Measurements from ENCODE around the gene ARSI.

Gene ARSI

DNA sequence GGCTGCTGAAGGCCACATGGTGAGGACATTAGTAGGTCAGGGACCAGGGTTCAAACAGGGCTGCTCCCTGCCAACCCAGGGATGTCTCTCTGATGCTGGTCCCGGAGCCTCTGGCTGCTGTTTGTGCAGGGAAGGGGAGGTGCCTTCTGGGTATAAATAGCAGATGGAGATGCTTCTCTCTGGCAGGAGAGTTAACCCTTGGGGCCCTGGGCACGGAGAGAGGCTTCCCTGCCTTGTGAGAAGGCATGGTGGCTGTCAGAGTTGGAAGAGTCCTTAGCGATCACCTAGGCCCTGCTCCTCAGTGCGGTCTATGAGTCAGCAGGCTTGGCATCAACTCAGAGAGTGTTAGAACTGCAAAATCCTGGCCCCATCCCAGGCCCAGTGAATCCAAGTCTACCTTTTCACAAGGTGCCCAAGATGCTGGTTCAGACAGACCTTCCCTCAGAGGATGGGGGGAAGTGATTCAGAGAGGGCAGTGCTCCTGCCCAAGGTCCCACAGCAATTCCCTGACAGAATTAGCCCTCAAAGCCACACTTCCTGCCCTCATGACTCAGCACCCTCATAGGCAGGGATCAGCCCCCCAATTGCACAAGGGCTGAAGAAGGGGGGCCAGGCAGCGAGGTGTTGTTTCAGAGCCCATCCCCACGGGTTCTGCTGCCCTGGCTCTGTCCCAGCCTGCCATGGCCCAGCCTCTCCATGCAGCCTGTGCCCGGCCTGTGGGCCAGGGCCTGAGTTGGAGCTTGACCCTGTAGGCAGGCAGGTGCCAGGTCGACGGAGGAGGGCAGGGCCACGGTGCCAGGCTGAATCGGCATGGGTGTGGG is 38.7 kb downstream of the ARSI start:
- H3K4me3 ChIP-seq (ENCODE audit: low read depth, low read length) = no peak overlapping the region
- DNase-seq (ENCODE audit: low read depth) = no peak
- TF ChIP-seq, protein P1, sequence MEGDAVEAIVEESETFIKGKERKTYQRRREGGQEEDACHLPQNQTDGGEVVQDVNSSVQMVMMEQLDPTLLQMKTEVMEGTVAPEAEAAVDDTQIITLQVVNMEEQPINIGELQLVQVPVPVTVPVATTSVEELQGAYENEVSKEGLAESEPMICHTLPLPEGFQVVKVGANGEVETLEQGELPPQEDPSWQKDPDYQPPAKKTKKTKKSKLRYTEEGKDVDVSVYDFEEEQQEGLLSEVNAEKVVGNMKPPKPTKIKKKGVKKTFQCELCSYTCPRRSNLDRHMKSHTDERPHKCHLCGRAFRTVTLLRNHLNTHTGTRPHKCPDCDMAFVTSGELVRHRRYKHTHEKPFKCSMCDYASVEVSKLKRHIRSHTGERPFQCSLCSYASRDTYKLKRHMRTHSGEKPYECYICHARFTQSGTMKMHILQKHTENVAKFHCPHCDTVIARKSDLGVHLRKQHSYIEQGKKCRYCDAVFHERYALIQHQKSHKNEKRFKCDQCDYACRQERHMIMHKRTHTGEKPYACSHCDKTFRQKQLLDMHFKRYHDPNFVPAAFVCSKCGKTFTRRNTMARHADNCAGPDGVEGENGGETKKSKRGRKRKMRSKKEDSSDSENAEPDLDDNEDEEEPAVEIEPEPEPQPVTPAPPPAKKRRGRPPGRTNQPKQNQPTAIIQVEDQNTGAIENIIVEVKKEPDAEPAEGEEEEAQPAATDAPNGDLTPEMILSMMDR (IDR thresholded peaks at IDR 0.05; ENCODE audit: low read depth, low read length, missing control alignments) = no peak

DNA sequence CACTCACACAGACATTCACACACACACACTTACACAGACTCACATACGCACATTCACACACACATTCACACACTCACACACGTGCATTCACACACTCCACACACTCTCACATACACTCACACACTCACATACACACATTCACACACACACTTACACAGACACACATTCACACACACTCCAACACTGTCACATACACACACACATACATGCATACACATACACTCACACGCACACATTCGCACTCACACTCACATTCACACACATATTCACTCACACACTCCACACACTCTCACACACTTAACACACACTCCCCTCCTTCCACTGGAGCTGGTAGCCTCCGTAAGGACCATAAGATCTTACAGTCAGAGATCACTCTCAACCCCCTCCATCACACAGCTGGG is 39.3 kb downstream of the ARSI start:
- no peak overlapping the region for H3K4me3 ChIP-seq (ENCODE audit: low read depth, low read length)
- no peak for DNase-seq (ENCODE audit: low read depth)
- TF ChIP-seq, protein P1 (IDR thresholded peaks at IDR 0.05; ENCODE audit: low read depth, low read length, missing control alignments) = no peak

DNA sequence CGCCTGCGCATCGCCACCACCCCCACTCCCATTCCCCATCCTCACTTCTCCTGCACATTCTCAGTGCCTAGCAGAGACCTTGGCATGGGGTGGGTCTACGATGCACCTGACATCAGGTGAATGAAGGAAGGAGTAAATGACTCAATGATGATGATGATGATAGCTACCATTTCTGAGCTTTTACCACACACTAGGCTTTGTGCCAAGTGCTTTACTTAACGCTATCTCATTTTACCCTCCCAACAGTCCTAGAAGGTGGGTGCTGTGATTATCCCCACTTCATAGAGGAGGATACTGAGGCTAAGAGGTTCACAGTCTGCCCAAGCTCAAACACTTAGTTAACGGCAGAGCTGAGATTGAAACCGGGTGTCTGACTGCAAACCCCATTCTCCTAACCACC is 40.2 kb downstream of the ARSI start:
- TF ChIP-seq, protein P1 (IDR thresholded peaks at IDR 0.05; ENCODE audit: low read depth, low read length, missing control alignments) = no peak
- DNase-seq (ENCODE audit: low read depth) = no peak
- no peak overlapping the region for H3K4me3 ChIP-seq (ENCODE audit: low read depth, low read length)

DNA sequence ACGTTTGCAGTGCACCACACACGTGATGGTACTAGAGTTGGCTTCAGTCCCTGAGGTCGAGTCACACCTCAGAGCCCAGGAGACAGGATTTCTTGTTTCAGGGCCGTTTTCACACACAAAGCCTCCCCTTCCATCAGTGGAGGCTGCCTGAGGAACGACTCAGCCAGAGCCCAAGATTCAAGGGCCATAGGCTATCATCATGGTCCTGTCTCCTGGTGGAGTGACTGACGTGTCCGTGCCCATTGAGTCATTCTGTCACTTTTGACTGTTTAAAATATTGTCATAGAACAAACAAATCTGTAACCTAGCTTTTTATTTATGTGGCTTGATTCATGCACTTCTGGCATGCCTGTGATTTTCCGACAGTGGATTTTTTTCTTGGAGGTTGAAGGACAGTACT is 41.5 kb downstream of the ARSI start:
- TF ChIP-seq, protein P1 (IDR thresholded peaks at IDR 0.05; ENCODE audit: low read depth, low read length, missing control alignments) = no peak
- H3K4me3 ChIP-seq (ENCODE audit: low read depth, low read length) = no peak overlapping the region
- no peak for DNase-seq (ENCODE audit: low read depth)

DNA sequence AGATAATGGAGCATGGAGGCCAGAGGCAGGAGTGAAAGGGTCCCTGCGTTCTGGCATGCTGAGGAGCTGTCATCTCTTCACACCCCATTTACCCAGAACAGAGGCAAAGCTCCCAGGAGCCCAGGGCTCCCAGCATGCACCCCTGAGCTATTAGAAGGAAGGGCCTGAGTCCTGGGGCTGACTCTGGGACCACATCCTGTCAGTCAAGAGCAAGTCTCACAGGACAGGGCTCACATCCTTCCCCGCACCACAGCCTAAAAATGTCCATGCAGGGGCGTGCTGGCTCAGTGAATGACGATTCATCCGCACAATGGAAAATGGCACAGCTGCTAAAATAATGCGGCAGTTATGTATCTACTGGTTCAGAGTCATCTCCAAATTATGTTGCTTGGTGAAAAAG is 44.6 kb downstream of the ARSI start:
- TF ChIP-seq, protein P1 (IDR thresholded peaks at IDR 0.05; ENCODE audit: low read depth, low read length, missing control alignments) = no peak
- DNase-seq (ENCODE audit: low read depth) = no peak
- H3K4me3 ChIP-seq (ENCODE audit: low read depth, low read length) = no peak overlapping the region

DNA sequence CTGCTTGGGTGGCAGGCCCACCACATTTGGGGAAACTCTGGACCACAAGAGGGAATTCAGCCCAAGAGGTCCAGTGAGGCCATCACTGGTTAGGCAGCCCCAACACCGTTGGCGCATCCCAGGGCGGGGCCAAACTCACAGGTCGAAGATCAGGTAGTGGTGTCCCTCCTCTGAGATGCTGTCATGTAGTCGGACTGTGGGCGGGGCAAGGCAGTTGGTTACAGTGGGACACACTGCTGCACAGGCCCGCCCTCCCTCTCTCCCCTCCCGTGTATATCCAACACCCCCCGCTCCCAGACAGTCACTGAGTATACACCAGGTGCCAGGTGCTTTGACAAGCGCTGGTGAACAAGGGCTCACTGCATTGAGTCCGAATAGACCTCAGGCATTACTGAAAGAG is 45.3 kb downstream of the ARSI start:
- TF ChIP-seq, protein P1 (IDR thresholded peaks at IDR 0.05; ENCODE audit: low read depth, low read length, missing control alignments) = no peak
- H3K4me3 ChIP-seq (ENCODE audit: low read depth, low read length) = no peak overlapping the region
- no peak for DNase-seq (ENCODE audit: low read depth)

Measured in GM12864 (cell line).